GM18873 (cell line): ENCODE measurements around the gene LITAFD.

Experiments used
- ATAC-seq: cut with Tn5 transposase; IDR thresholded peaks from one replicate; pipeline ENCODE4 v1.9.1; 2021; ENCODE audit warnings: mild to moderate bottlenecking, moderate library complexity, moderate number of reproducible peaks; ENCODE audit not compliant: unreplicated experiment, low FRiP score

LITAFD gene

GRCh38 chr16:8855051-8855786, 26.9 kb upstream of the LITAFD start:
- ATAC-seq, result no peak

GRCh38 chr16:8855972-8856371, 26.2 kb upstream of the LITAFD start:
- ATAC-seq, result no peak

GRCh38 chr16:8858994-8859912, 22.9 kb upstream of the LITAFD start:
- ATAC-seq, result no peak

- ATAC-seq, result no peak
These were observed 22.0 kb upstream of the LITAFD start for GRCh38 chr16:8859913-8860881.

- no peak for ATAC-seq
These were observed 20.4 kb upstream of the LITAFD start for GRCh38 chr16:8861563-8862308.

- ATAC-seq, result no peak
These were observed 19.6 kb upstream of the LITAFD start for GRCh38 chr16:8862309-8863130.

GRCh38 chr16:8863594-8864424, 18.3 kb upstream of the LITAFD start:
- no peak for ATAC-seq

- no peak for ATAC-seq
These were observed 17.6 kb upstream of the LITAFD start for GRCh38 chr16:8864480-8865110.

GRCh38 chr16:8865145-8865882, 16.8 kb upstream of the LITAFD start:
- ATAC-seq, result no peak

- no peak for ATAC-seq
These were observed 15.8 kb upstream of the LITAFD start for GRCh38 chr16:8866118-8866883.

GRCh38 chr16:8866884-8867215, 15.3 kb upstream of the LITAFD start:
- ATAC-seq, result no peak

- ATAC-seq, result no peak
These were observed 14.8 kb upstream of the LITAFD start for GRCh38 chr16:8867216-8867931.

GRCh38 chr16:8867932-8868415, 14.2 kb upstream of the LITAFD start:
- ATAC-seq, result no peak

- ATAC-seq, result peak; percentile 40
These were observed 13.5 kb upstream of the LITAFD start, which contains the start of gene CARHSP1 for GRCh38 chr16:8868416-8869211. Gene CARHSP1, minus strand, starts transcription at chr16:8869006. Its CDS starts 9,678 bp downstream, at chr16:8859328.
